HTR-8/SVneo (cell line): ENCODE measurements around the gene TRPM1.

Experiments used
- DNase-seq: peaks from one replicate; pipeline ENCODE4 v3.0.0; 2011; ENCODE audit warnings: low spot score, mixed read lengths; ENCODE audit not compliant: insufficient read length
- FAIRE-seq: peaks from 2 replicates; lab custom pipeline; 2011; peaks lifted over from hg19 to GRCh38; lab: Jason Lieb, UNC

Gene TRPM1

GRCh38 chr15:31058236-31058962 lies 43.1 kb downstream of the TRPM1 start:
- DNase-seq = no peak
- FAIRE-seq = no peak

- FAIRE-seq (no peak), DNase-seq (no peak)
Measured at GRCh38 chr15:31051496-31052080, 49.9 kb downstream of the TRPM1 start.

GRCh38 chr15:31050953-31051352 lies 50.6 kb downstream of the TRPM1 start:
- DNase-seq = no peak

GRCh38 chr15:31049682-31050615 lies 51.6 kb downstream of the TRPM1 start:
- DNase-seq (no peak), FAIRE-seq (no peak)

More at GRCh38 chr15:31050953-31051352, 50.6 kb downstream of the TRPM1 start:
- no peak for FAIRE-seq

GRCh38 chr15:31049111-31049510 lies 52.4 kb downstream of the TRPM1 start:
- FAIRE-seq (no peak), DNase-seq (no peak)

- FAIRE-seq (no peak), DNase-seq (no peak)
Measured at GRCh38 chr15:31047437-31047836, 54.1 kb downstream of the TRPM1 start.

- FAIRE-seq = no peak
- DNase-seq = no peak
Measured at GRCh38 chr15:31046759-31047359, 54.7 kb downstream of the TRPM1 start.

- DNase-seq (no peak), FAIRE-seq (no peak)
Measured at GRCh38 chr15:31045606-31046005, 55.9 kb downstream of the TRPM1 start.

- no peak for DNase-seq
- no peak for FAIRE-seq
Measured at GRCh38 chr15:31042751-31043150, 58.8 kb downstream of the TRPM1 start.

- FAIRE-seq = no peak
Measured at GRCh38 chr15:31041610-31042009, 59.9 kb downstream of the TRPM1 start.

GRCh38 chr15:31040611-31041010 lies 60.9 kb downstream of the TRPM1 start:
- FAIRE-seq = no peak
- DNase-seq = no peak

More at GRCh38 chr15:31041610-31042009, 59.9 kb downstream of the TRPM1 start:
- no peak for DNase-seq

- DNase-seq (no peak), FAIRE-seq (no peak)
Measured at GRCh38 chr15:31039961-31040360, 61.6 kb downstream of the TRPM1 start.

- DNase-seq (no peak), FAIRE-seq (no peak)
Measured at GRCh38 chr15:31037731-31038477, 63.6 kb downstream of the TRPM1 start.

GRCh38 chr15:31036783-31037182 lies 64.7 kb downstream of the TRPM1 start:
- FAIRE-seq (no peak), DNase-seq (no peak)

- no peak for FAIRE-seq
- DNase-seq = no peak
Measured at GRCh38 chr15:31035610-31036009, 65.9 kb downstream of the TRPM1 start.

- FAIRE-seq = peak; percentile 65
- no peak for DNase-seq
Measured at GRCh38 chr15:31034152-31034551, 67.4 kb downstream of the TRPM1 start.

- no peak for DNase-seq
- FAIRE-seq = no peak
Measured at GRCh38 chr15:31032961-31033371, 68.6 kb downstream of the TRPM1 start.

GRCh38 chr15:31031471-31032067 lies 70.0 kb downstream of the TRPM1 start:
- FAIRE-seq (no peak), DNase-seq (no peak)

GRCh38 chr15:31027910-31028578 lies 73.5 kb downstream of the TRPM1 start:
- DNase-seq (no peak), FAIRE-seq (no peak)
